ENCODE measurements around the gene BICD2.
A peak's percentile ranks its signal among the peaks of the same experiment; 100 is the strongest.
"Not testable (repeated sequence)": the region's sequence is repeated elsewhere in the genome, so short reads cannot be mapped to it uniquely, and the experiment has no call there.

BICD2 gene

GRCh38 chr9:92771309-92771708 lies 6.7 kb upstream of the BICD2 start:
- no peak for DNase-seq (ENCODE audit: low read depth in 4 of 4, low spot score in 1 of 4)

GRCh38 chr9:92770360-92770995 lies 5.8 kb upstream of the BICD2 start:
- DNase-seq (ENCODE audit: low read depth in 4 of 4, low spot score in 1 of 4): no peak

- DNase-seq (ENCODE audit: low read depth in 4 of 4, low spot score in 1 of 4): no peak
These were observed 5.3 kb upstream of the BICD2 start for GRCh38 chr9:92769990-92770359.

GRCh38 chr9:92769286-92769685 lies 4.7 kb upstream of the BICD2 start:
- no peak for DNase-seq (ENCODE audit: low read depth in 4 of 4, low spot score in 1 of 4)

- not testable (repeated sequence) for DNase-seq (ENCODE audit: low read depth in 4 of 4, low spot score in 1 of 4)
These were observed 4.2 kb upstream of the BICD2 start for GRCh38 chr9:92768816-92769215.

- no peak for DNase-seq (ENCODE audit: low read depth in 4 of 4, low spot score in 1 of 4)
These were observed 2.7 kb upstream of the BICD2 start for GRCh38 chr9:92767066-92768054.

- peak; percentile 87 to 97 (median 92) for DNase-seq (ENCODE audit: low read depth in 4 of 4, low spot score in 1 of 4)
These were observed 629 bp upstream of the BICD2 start for GRCh38 chr9:92764988-92765936.

GRCh38 chr9:92763721-92764380 lies 782 bp downstream of the BICD2 start:
- DNase-seq (ENCODE audit: low read depth in 4 of 4, low spot score in 1 of 4): no peak

GRCh38 chr9:92762781-92763708 lies 1.6 kb downstream of the BICD2 start:
- DNase-seq (ENCODE audit: low read depth in 4 of 4, low spot score in 1 of 4): no peak

- DNase-seq (ENCODE audit: low read depth in 4 of 4, low spot score in 1 of 4): no peak
These were observed 2.4 kb downstream of the BICD2 start for GRCh38 chr9:92762196-92762595.

- no peak for DNase-seq (ENCODE audit: low read depth in 4 of 4, low spot score in 1 of 4)
These were observed 2.9 kb downstream of the BICD2 start for GRCh38 chr9:92761686-92762085.

GRCh38 chr9:92760494-92760893 lies 4.1 kb downstream of the BICD2 start:
- no peak for DNase-seq (ENCODE audit: low read depth in 4 of 4, low spot score in 1 of 4)

- DNase-seq (ENCODE audit: low read depth in 4 of 4, low spot score in 1 of 4): no peak
These were observed 4.6 kb downstream of the BICD2 start for GRCh38 chr9:92760070-92760469.

- no peak for DNase-seq (ENCODE audit: low read depth in 4 of 4, low spot score in 1 of 4)
These were observed 5.2 kb downstream of the BICD2 start for GRCh38 chr9:92759446-92759845.

- DNase-seq (ENCODE audit: low read depth in 4 of 4, low spot score in 1 of 4): no peak
These were observed 7.8 kb downstream of the BICD2 start for GRCh38 chr9:92756792-92757191.

- DNase-seq (ENCODE audit: low read depth in 4 of 4, low spot score in 1 of 4): no peak
These were observed 10.4 kb downstream of the BICD2 start for GRCh38 chr9:92754091-92754745.

GRCh38 chr9:92752812-92753404 lies 11.7 kb downstream of the BICD2 start:
- DNase-seq (ENCODE audit: low read depth in 4 of 4, low spot score in 1 of 4): no peak

- no peak for DNase-seq (ENCODE audit: low read depth in 4 of 4, low spot score in 1 of 4)
These were observed 14.7 kb downstream of the BICD2 start for GRCh38 chr9:92749934-92750315.

Data from stimulated activated CD4-positive, alpha-beta T cell treated with anti-CD3 and anti-CD28 coated beads, Interleukin-1b, Interleukin-23, amount 100 ng/mL, for 24 hours (primary cell).